H1 (cell line): ENCODE measurements around the gene ADIPOR2. TPM values are rescaled to one million over a fixed set of nuclear protein-coding genes. Genes with fewer than 3 reads are reported as not detected.

Experiments used
- CHD7 ChIP-seq: fragments of 300-600 bp; sonication (generic); IDR thresholded peaks from 2 replicates; pipeline ENCODE4 v1.7.1; 2012; ENCODE audit warnings: low read length, moderate library complexity, mild to moderate bottlenecking, inconsistent platforms; ENCODE audit not compliant: insufficient replicate concordance
- polyA plus RNA-seq, 7 experiments: library from polyadenylated mRNA; depleted of rRNA in 3 of 7; stranded (reverse) in 5 of 7; unstranded in 2 of 7; fragments of >200 nt in 5 of 7; fragments of 200-250 nt in 2 of 7; gene quantifications; 1 replicate in 5 of 7; 2 replicates in 1 of 7; 4 replicates in 1 of 7; pipeline versions ENCODE4 v1.2.1 to v1.2.3, GENCODE V29; 2011 to 2013; ENCODE audit warnings: missing spikeins in 2 of 7, mixed read lengths in 2 of 7
- total RNA-seq: library from RNA; stranded (reverse); fragmentation: NEBNext Ultra II Directional; extraction: Animal tissue kit (Norgen Biotek cat#: 25700); gene quantifications from 2 replicates; pipeline ENCODE4 v1.2.1, GENCODE V29; 2021

Gene ADIPOR2
- total and polyA plus RNA-seq, 2 of the 8 experiments (the other 6 are each of a cell fraction or from before 2014, with no cell fraction given), result 17.5 to 50.8 TPM

- TF ChIP-seq CHD7, result no peak
These were observed 48.4 kb upstream of the ADIPOR2 start (continued) for GRCh38 chr12:1642513-1642912.
